Testis (tissue), 3 donors: ENCODE data around the gene TRAPPC3. TPM values are rescaled to one million over a fixed set of nuclear protein-coding genes. Genes with fewer than 3 reads are reported as not detected.

Experiments
- DNase-seq: peaks from one replicate; pipeline ENCODE4 v3.0.0-alpha.2; 2019
- H3K27ac ChIP-seq, 2 donors: fragments of 200-600 bp; sonication (generic); one replicate each; pipeline ENCODE4 v1.5.1; 2019
- H3K27me3 ChIP-seq: fragments of 200-600 bp; sonication (generic); one replicate; pipeline ENCODE4 v1.5.1; 2019
- H3K36me3 ChIP-seq: fragments of 200-600 bp; sonication (generic); one replicate; pipeline ENCODE4 v1.5.1; 2017; ENCODE audit warnings: low read depth; ENCODE audit errors: missing control alignments
- H3K4me1 ChIP-seq: fragments of 200-600 bp; sonication (generic); one replicate; pipeline ENCODE4 v1.5.1; 2019
- H3K4me3 ChIP-seq, 2 donors: fragments of 200-600 bp; sonication (generic); one replicate each; pipeline ENCODE4 v1.5.1; 2017 to 2019
- H3K9me3 ChIP-seq: fragments of 200-600 bp; sonication (generic); one replicate; pipeline ENCODE4 v1.5.1; 2017
- POLR2A ChIP-seq: fragments of 450-650 bp; IDR thresholded peaks from one replicate; pipeline ENCODE4 v1.6.1; 2017; ENCODE audit warnings: antibody characterized with exemption, mild to moderate bottlenecking, moderate library complexity
- WGBS, 2 donors: methylation state at CpG; one replicate each; pipeline ENCODE4 v1.1.5; 2018; 5-methylcytosine and 5-hydroxymethylcytosine counted together
- intact Hi-C: fragments of 100-400 bp; cut with DNase I; formaldehyde crosslinking; loops from one replicate; pipeline ENCODE4 v1.15.1; 2023; ENCODE audit warnings: low total_unique reads
- polyA plus RNA-seq: library from polyadenylated mRNA; stranded (reverse); fragments of 350-450 nt; fragmentation: Illumina TruSeq; extraction: RNeasy Lipid Tissue Mini Kit (QIAGEN cat#74804); gene quantifications from one replicate; pipeline ENCODE4 v1.2.3, GENCODE V29; 2014; ENCODE audit warnings: low read depth, low replicate concordance; ENCODE audit not compliant: insufficient read depth
- total RNA-seq, 2 donors: library from RNA; depleted of rRNA; stranded (reverse); fragments of >200 nt; gene quantifications; one replicate each; pipeline ENCODE4 v1.2.3, GENCODE V29; 2016
- TF ChIP-seq, protein P1 (sequence below), 3 experiments: fragments of 450-650 bp in 2 of 3; fragments of 200-600 bp in 1 of 3; sonication (generic) in 1 of 3; IDR thresholded peaks; one replicate each; pipeline ENCODE4 v1.5.1; 2016 to 2019; ENCODE audit warnings: antibody characterized with exemption in 3 of 3, mild to moderate bottlenecking in 2 of 3, moderate library complexity in 1 of 3

TRAPPC3 gene
- total and polyA plus RNA-seq, 3 donors from 2014 or later, result 109 to 146 (median 111) TPM

DNA sequence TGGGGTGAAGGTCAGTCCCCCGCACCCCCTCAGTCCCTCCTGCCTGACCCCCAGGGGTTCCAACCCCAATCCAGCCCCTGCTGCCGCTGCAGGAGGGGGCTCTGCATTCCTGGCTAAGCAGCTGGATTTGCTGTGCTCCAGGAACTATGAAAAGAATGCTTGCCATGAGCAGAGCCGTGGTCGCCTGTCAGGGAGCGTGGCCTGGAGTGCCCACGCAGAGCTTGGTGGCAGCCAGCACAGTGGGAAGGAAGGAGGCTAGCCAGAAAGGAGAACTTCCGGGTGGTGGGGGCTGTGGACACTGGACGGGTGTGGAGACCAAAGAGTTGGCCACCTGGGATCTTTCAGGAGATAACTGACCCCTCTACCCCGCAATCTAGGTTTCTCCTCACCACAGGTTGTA is 29.8 kb downstream of the TRAPPC3 start:
- no peak for TF ChIP-seq POLR2A
- TF ChIP-seq, protein P1, sequence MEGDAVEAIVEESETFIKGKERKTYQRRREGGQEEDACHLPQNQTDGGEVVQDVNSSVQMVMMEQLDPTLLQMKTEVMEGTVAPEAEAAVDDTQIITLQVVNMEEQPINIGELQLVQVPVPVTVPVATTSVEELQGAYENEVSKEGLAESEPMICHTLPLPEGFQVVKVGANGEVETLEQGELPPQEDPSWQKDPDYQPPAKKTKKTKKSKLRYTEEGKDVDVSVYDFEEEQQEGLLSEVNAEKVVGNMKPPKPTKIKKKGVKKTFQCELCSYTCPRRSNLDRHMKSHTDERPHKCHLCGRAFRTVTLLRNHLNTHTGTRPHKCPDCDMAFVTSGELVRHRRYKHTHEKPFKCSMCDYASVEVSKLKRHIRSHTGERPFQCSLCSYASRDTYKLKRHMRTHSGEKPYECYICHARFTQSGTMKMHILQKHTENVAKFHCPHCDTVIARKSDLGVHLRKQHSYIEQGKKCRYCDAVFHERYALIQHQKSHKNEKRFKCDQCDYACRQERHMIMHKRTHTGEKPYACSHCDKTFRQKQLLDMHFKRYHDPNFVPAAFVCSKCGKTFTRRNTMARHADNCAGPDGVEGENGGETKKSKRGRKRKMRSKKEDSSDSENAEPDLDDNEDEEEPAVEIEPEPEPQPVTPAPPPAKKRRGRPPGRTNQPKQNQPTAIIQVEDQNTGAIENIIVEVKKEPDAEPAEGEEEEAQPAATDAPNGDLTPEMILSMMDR (IDR thresholded peaks at IDR 0.05), result no peak
- Histone ChIP-seq H3K27ac (peak overlapping the region in 1 of 2 donors; percentile 45), H3K36me3 (no peaks in the 10 kb centered on the region), H3K4me1 (peaks cover 10% of the 10 kb centered on the region), H3K27me3 (no peaks in the 10 kb centered on the region), H3K9me3 (no peaks in the 10 kb centered on the region), H3K4me3 (no peak overlapping the region)
- intact Hi-C loops, result no loop called here
- DNase-seq, result no peak
- WGBS, 2 donors, result 58 to 75% methylated on average over 3 to 9 of the region's 9 CpGs

DNA sequence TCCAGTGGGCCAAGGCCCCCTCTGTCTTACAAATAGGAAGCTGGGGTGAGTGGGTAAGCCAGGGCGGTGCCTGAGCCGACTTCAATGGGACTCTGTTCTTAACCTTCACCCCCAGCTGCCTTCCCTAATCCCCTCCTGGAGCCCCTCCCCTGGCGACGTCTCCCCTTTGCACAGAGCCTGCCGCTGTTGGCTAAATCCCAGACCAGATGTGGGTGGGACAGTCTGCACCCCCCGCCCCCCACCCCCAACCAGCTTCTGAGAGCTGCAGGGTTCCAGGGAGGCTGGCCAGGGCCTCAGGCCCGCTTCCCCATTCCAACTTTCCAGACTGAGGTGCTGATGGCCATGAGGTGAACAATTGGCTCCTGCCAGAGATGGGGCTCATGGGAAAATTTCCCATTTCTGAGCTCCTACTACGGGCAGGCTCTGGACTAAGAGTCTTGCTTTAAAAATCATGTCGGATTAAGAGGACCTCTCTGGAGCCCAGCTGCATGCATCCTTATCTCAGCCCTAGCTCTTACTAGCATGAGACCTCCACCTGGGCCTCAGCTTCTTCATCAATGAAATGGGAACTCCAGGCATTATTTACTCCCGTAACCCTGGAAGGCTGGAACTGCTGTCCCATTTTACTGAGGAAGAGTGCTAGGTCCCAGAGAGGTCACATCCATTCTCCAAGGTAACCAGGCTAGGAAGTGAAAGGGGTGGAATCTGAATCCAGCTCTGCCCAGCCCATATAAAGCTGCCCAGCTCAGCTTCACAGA is 30.7 kb downstream of the TRAPPC3 start:
- WGBS, 2 donors, result 68 to 73% methylated on average over 10 of the region's 10 CpGs
- H3K4me3 ChIP-seq, result no peak overlapping the region
- H3K4me1 ChIP-seq, result peaks cover 10% of the 10 kb centered on the region
- TF ChIP-seq, protein P1 (IDR thresholded peaks at IDR 0.05), result no peak
- no peak for TF ChIP-seq POLR2A
- no peaks in the 10 kb centered on the region for H3K9me3 ChIP-seq
- no peak for DNase-seq
- intact Hi-C loops, result no loop called here
- H3K27me3 ChIP-seq, result no peaks in the 10 kb centered on the region
- H3K27ac ChIP-seq, result no peak overlapping the region
- H3K36me3 ChIP-seq, result no peaks in the 10 kb centered on the region

DNA sequence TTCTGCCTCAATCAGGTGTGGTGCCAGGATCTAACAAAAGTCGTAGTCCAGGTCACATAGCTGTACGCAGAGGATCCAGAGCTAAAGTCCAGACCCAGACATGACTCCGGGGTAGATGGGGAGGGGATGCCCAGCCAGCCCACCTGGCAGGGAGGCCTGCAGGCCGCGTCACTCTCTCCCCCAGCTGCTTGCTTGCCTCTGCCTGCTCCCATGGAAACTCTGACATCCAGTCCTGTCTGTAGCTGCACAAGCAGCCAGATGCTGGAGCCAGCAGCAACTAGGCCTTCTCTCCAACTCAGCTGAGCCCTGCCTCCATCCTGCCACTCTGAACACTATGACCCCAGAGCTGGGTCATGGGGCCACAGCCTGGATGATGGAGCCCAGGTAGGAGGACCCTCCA is 32.4 kb downstream of the TRAPPC3 start:
- TF ChIP-seq, protein P1 (IDR thresholded peaks at IDR 0.05), result no peak
- TF ChIP-seq POLR2A, result no peak
- intact Hi-C loops, result no loop called here
- H3K36me3 ChIP-seq, result no peaks in the 10 kb centered on the region
- H3K4me3 ChIP-seq, result no peak overlapping the region
- H3K9me3 ChIP-seq, result no peaks in the 10 kb centered on the region
- peaks cover 10% of the 10 kb centered on the region for H3K4me1 ChIP-seq
- no peak overlapping the region for H3K27ac ChIP-seq
- 48 to 84% methylated on average over 2 to 5 of the region's 5 CpGs for WGBS, 2 donors
- H3K27me3 ChIP-seq, result no peaks in the 10 kb centered on the region
- no peak for DNase-seq

DNA sequence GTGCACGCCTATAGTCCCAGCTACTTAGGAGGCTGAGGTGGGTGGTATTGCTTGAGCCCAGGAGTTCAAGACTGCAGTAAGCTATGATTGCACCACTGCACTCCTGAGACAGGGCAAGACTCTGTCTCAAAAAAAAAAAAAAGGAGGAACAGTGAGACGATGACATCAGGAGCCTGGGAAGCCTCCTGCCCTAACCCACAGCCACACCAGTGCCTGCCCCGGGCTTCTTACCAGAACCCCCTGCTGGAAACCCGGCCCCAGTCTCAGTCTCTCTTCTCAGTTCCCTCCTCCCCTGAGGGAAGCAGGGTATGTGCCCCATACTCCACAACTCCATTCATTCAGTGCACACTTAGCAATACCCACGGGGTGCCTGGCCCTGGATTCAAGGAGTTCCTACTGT is 33.4 kb downstream of the TRAPPC3 start:
- no peaks in the 10 kb centered on the region for H3K9me3 ChIP-seq
- WGBS, 2 donors, result 77 to 87% methylated on average over 5 of the region's 5 CpGs
- peaks cover 10% of the 10 kb centered on the region for H3K4me1 ChIP-seq
- no peak for TF ChIP-seq POLR2A
- H3K27me3 ChIP-seq, result no peaks in the 10 kb centered on the region
- no peak overlapping the region for H3K27ac ChIP-seq
- H3K36me3 ChIP-seq, result no peaks in the 10 kb centered on the region
- intact Hi-C loops, result no loop called here
- no peak overlapping the region for H3K4me3 ChIP-seq
- DNase-seq, result no peak

DNA sequence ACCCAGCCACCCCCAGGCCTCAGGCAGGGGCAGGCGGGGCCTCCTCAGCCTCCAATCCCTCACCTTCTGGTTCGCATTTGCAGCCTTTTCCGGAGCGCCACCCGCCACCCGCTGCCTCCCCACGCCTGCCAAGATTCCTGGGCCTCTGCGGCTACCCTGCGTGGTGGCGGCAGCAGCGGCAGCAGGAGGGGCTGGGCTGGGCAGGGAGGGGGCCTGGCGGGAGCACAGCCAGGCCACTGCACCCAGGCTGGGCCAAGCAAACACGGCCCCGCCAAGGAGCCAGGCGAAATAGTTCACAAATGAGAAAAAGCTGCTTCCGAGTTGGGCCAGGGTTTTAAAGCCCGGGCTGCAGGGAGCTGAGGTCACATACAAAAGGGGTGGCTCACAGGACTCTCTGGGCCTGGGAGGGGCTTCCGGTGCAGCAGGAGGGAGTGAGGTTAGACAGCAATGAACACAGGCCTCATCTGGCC is 34.1 kb downstream of the TRAPPC3 start:
- Histone ChIP-seq H3K27me3 (no peaks in the 10 kb centered on the region), H3K27ac (no peak overlapping the region), H3K4me1 (peaks cover 10% of the 10 kb centered on the region), H3K4me3 (no peak overlapping the region), H3K9me3 (no peaks in the 10 kb centered on the region), H3K36me3 (no peaks in the 10 kb centered on the region)
- TF ChIP-seq POLR2A, result no peak
- TF ChIP-seq, protein P1 (IDR thresholded peaks at IDR 0.05), result no peak
- no peak for DNase-seq
- WGBS, 2 donors, result 64 to 74% methylated on average over 16 to 18 of the region's 18 CpGs
- intact Hi-C loops, result no loop called here
